GM21576 (cell line): Measurements from ENCODE around the gene FRYL.
"Not testable (repeated sequence)": the region's sequence is repeated elsewhere in the genome, so short reads cannot be mapped to it uniquely, and the experiment has no call there.

Experiments
- ATAC-seq: cut with Tn5 transposase; IDR thresholded peaks from one replicate; pipeline ENCODE4 v1.9.1; 2021; ENCODE audit warnings: mild to moderate bottlenecking, moderate library complexity; ENCODE audit not compliant: unreplicated experiment

FRYL gene

DNA sequence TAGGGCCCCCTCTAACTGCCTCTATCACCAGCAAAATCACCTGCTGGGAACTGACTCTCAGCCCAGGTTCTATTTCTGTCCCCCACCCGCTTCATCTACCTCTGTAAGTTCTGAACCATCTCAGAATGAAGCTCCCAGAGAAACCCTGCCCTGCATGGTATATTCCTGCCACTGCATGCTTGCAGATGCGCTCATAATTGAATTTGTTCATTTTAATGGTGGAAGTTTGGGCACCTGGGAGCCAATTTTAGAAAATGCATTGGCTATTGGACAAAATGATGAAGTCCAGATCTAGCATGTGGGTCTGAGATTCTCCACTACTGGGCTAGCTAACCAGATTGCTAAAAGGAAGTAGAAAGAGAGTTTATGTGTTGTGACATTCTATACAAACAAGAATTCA lies 325.5 kb downstream of the FRYL start:
- ATAC-seq = no peak

DNA sequence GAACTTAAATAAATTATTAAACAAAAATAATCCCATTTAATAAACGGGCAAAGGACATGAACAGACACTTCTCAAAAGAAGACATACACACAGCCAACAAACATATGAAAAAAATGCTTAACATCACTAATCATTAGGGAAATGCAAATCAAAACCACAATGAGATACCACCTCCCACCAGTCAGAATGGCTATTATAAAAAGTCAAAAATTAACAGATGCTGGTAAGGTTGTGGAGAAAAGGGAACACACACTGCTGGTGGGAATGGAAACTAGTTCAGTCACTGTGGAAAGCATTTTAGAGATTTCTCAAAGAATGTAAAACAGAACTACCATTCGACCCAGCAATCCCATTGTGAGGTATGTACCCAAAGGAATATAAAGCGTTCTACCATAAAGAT lies 328.4 kb downstream of the FRYL start:
- not testable (repeated sequence) for ATAC-seq

DNA sequence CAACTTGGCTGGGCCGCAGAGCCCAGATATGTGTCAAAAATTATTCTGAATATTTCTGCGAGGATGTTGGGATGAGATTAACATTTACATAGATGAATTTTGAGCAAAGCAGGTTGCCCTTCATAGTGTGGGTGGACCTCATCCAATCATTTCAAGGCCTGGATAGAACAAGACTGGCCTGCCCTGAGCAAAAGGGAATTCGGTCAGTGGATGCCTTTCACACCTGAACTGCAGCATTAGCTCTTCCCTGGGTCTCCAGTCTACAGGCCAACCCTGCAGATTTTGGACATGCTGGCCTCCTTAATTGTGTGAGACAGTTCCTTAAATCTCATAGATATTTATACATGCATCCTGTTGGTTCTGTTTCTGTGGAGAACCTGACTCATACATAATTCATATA lies 329.3 kb downstream of the FRYL start:
- ATAC-seq = no peak

DNA sequence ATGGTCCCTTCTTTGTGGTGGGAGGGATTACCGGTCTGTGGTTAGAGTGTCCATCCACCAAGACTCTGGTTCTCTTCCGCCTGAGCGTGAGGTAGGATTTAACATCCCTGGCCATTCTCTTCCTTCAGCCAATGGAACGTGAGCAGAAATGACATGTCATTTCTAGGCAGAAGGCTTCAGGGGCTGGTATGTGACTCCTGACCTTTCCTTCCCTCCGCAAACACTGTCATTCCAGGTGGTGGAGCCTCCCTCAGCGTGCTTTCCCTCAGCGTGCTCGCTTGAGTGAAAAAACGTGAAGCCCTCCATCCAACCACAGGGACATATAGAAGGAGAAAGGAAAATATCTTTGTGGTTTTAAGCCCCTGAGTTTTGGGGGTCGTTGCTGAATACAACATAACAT lies 330.9 kb downstream of the FRYL start:
- ATAC-seq = no peak
